Endodermal cell (in vitro differentiated cells): ENCODE measurements around the gene CAPS2. TPM values are rescaled to one million over a fixed set of nuclear protein-coding genes. Genes with fewer than 3 reads are reported as not detected.

ENCODE experiments used
- DNase-seq: peaks from one replicate; pipeline ENCODE4 v3.0.0-alpha.2; 2017
- H3K27ac ChIP-seq: 2 replicates; pipeline ENCODE4 v1.5.1; 2013; ENCODE audit warnings: mild to moderate bottlenecking, low read depth, low read length, moderate library complexity
- H3K27me3 ChIP-seq: 2 replicates; pipeline ENCODE4 v1.6.1; 2013; ENCODE audit warnings: mild to moderate bottlenecking, low read length, moderate library complexity; ENCODE audit not compliant: insufficient read depth, control insufficient read depth, poor library complexity, severe bottlenecking
- H3K36me3 ChIP-seq: 2 replicates; pipeline ENCODE4 v1.7.0; 2013; ENCODE audit warnings: mild to moderate bottlenecking, low read length, moderate library complexity; ENCODE audit not compliant: control insufficient read depth, insufficient read depth
- H3K4me1 ChIP-seq: one replicate; pipeline ENCODE4 v1.7.0; 2013; ENCODE audit warnings: low read length; ENCODE audit not compliant: control insufficient read depth, insufficient read depth
- H3K4me3 ChIP-seq: 2 replicates; pipeline ENCODE4 v1.5.1; 2013; ENCODE audit warnings: mild to moderate bottlenecking, low read length, moderate library complexity
- H3K9ac ChIP-seq: 2 replicates; pipeline ENCODE4 v1.6.1; 2013; ENCODE audit warnings: mild to moderate bottlenecking, low read length, moderate library complexity; ENCODE audit not compliant: poor library complexity, severe bottlenecking; ENCODE audit errors: extremely low read depth
- H3K9me3 ChIP-seq: 2 replicates; pipeline ENCODE4 v1.6.1; 2013; ENCODE audit warnings: mild to moderate bottlenecking, low read length, moderate library complexity; ENCODE audit not compliant: control insufficient read depth
- H3K27ac Mint-ChIP-seq: 2 replicates; pipeline ENCODE4 v1.8.0; 2020; ENCODE audit warnings: mixed read lengths
- H3K27me3 Mint-ChIP-seq: 2 replicates; pipeline ENCODE4 v1.8.0; 2021; ENCODE audit warnings: mild to moderate bottlenecking, mixed read lengths; ENCODE audit not compliant: insufficient read depth
- H3K36me3 Mint-ChIP-seq: 2 replicates; pipeline ENCODE4 v1.8.0; 2020; ENCODE audit warnings: low read depth, mixed read lengths
- H3K4me1 Mint-ChIP-seq: 2 replicates; pipeline ENCODE4 v1.8.0; 2020; ENCODE audit warnings: mixed read lengths
- H3K4me3 Mint-ChIP-seq: 2 replicates; pipeline ENCODE4 v1.8.0; 2020; ENCODE audit warnings: mild to moderate bottlenecking, moderate library complexity, mixed read lengths
- H3K9me3 Mint-ChIP-seq: 2 replicates; pipeline ENCODE4 v1.8.0; 2020; ENCODE audit warnings: mild to moderate bottlenecking, mixed read lengths
- WGBS, 2 experiments: methylation state at CpG; one replicate each; pipeline versions ENCODE4 v1.1.5 to v1.1.7; 2013; ENCODE audit warnings: missing lambda C conversion rate in 2 of 2, mixed read lengths in 1 of 2; ENCODE audit not compliant: insufficient coverage in 1 of 2, insufficient read length in 1 of 2; 5-methylcytosine and 5-hydroxymethylcytosine counted together
- total RNA-seq, 2 donors: library from RNA; stranded (reverse); fragmentation: NEBNext Ultra II Directional in 1 of 2; extraction: Animal tissue kit (Norgen Biotek cat#: 25700) in 1 of 2; gene quantifications; 2 replicates in 1 of 2; 3 replicates in 1 of 2; pipeline ENCODE4 v1.2.1, GENCODE V29; 2021
- TF ChIP-seq, protein P1 (sequence below): fragments of 200-600 bp; sonication (generic); conservative IDR thresholded peaks from 2 replicates; pipeline ENCODE4 v1.5.0; 2021; ENCODE audit warnings: antibody characterized with exemption, mild to moderate bottlenecking

Gene CAPS2
- total RNA-seq, 2 donors from 2014 or later, result 3.9 to 5.5 TPM

DNA sequence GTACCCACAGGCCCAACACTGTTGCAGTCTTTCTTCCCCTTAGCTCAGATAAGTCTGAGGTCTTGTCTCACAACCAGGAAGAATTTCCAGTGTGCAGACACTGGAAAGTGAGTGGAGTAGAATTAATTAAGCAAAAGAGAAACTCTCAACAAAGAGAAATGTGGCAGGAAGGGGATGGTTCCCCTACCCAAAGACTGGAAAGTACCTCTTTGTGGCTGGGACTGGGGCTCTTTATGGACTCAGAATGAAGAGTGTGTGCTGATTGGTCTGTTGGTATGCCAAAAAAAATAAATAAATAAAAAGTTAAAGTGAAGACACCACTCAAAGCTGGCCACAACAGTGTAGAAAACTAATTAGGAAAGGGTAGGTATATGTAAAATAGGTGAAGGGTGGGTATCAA lies 30.8 kb upstream of the CAPS2 start:
- TF ChIP-seq, protein P1, sequence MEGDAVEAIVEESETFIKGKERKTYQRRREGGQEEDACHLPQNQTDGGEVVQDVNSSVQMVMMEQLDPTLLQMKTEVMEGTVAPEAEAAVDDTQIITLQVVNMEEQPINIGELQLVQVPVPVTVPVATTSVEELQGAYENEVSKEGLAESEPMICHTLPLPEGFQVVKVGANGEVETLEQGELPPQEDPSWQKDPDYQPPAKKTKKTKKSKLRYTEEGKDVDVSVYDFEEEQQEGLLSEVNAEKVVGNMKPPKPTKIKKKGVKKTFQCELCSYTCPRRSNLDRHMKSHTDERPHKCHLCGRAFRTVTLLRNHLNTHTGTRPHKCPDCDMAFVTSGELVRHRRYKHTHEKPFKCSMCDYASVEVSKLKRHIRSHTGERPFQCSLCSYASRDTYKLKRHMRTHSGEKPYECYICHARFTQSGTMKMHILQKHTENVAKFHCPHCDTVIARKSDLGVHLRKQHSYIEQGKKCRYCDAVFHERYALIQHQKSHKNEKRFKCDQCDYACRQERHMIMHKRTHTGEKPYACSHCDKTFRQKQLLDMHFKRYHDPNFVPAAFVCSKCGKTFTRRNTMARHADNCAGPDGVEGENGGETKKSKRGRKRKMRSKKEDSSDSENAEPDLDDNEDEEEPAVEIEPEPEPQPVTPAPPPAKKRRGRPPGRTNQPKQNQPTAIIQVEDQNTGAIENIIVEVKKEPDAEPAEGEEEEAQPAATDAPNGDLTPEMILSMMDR, result no peak
- no peak for DNase-seq
- no peak overlapping the region for H3K9ac ChIP-seq
- H3K4me3 ChIP-seq, result no peak overlapping the region
- Mint-ChIP-seq H3K36me3 (no peaks in the 10 kb centered on the region), H3K27ac (no peak overlapping the region), H3K27me3 (no peaks in the 10 kb centered on the region), H3K4me1 (no peaks in the 10 kb centered on the region), H3K4me3 (no peak overlapping the region), H3K9me3 (peaks cover 6% of the 10 kb centered on the region)
- H3K27ac ChIP-seq, result no peak overlapping the region
- H3K4me1 ChIP-seq, result no peaks in the 10 kb centered on the region
- no peaks in the 10 kb centered on the region for H3K9me3 ChIP-seq
- H3K27me3 ChIP-seq, result no peaks in the 10 kb centered on the region
- H3K36me3 ChIP-seq, result no peaks in the 10 kb centered on the region

DNA sequence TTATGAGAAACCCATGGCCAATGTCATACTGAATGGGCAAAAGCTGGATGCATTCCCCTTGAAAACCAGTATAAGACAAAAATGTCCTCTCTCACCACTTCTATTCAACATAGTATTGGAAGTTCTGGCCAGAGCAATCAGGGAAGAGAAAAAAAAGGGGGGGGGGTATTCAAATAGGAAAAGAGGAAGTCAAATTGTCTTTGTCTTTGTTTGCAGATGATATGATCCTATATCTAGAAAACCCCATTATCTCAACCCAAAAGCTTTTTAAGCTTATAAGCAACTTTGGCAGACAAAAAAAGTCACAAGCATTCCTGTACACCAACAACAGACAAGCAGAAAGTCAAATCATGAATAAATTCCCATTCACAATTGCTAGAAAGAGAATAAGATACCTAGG lies 23.9 kb upstream of the CAPS2 start:
- Histone ChIP-seq H3K9ac (no peak overlapping the region), H3K4me3 (no peak overlapping the region), H3K9me3 (peaks cover 6% of the 10 kb centered on the region), H3K27ac (no peak overlapping the region), H3K36me3 (no peaks in the 10 kb centered on the region), H3K4me1 (peaks cover 4% of the 10 kb centered on the region), H3K27me3 (no peaks in the 10 kb centered on the region)
- Mint-ChIP-seq H3K9me3 (peaks cover 20% of the 10 kb centered on the region), H3K27ac (no peak overlapping the region), H3K4me1 (no peaks in the 10 kb centered on the region), H3K36me3 (peaks cover 5% of the 10 kb centered on the region), H3K4me3 (no peak overlapping the region), H3K27me3 (no peaks in the 10 kb centered on the region)
- TF ChIP-seq, protein P1, result no peak
- no peak for DNase-seq

DNA sequence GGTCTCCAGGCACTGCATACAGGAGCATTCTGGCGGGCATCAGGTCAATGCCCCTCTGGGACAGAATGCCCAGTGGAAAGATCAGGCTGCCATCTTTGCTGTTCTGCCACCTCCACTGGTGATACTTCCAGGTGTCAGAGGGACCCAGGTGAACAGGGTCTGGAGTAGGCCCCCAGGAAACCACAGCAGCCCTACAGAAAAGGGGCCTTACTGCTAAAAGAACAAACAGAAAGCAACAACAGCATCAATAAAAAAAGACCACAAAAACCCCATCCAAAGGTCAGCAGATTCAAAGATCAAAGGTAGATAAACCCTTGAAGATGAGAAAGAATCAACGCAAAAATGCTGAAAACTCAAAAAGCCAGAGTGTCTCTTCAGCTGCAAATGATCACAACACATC lies 20.3 kb upstream of the CAPS2 start:
- no peaks in the 10 kb centered on the region for H3K4me1 Mint-ChIP-seq
- Histone ChIP-seq H3K4me3 (no peak overlapping the region), H3K27me3 (no peaks in the 10 kb centered on the region), H3K9me3 (peaks cover 6% of the 10 kb centered on the region), H3K4me1 (peaks cover 4% of the 10 kb centered on the region), H3K9ac (no peak overlapping the region), H3K27ac (no peak overlapping the region), H3K36me3 (no peaks in the 10 kb centered on the region)
- WGBS, 2 experiments, result 86 to 100% methylated on average over 2 of the region's 2 CpGs
- no peak overlapping the region for H3K4me3 Mint-ChIP-seq
- no peaks in the 10 kb centered on the region for H3K27me3 Mint-ChIP-seq
- H3K27ac Mint-ChIP-seq, result no peak overlapping the region
- no peak for DNase-seq
- H3K9me3 Mint-ChIP-seq, result peaks cover 16% of the 10 kb centered on the region
- peaks cover 5% of the 10 kb centered on the region for H3K36me3 Mint-ChIP-seq
- TF ChIP-seq, protein P1, result no peak
